Esophagus mucosa (tissue), 1 donor: ENCODE measurements around the gene AKR1E2. TPM values are rescaled to one million over a fixed set of nuclear protein-coding genes. Genes with fewer than 3 reads are reported as not detected.

Experiments
- ATAC-seq: fragments of 200-7000 bp; cut with Tn5 transposase; one replicate; pipeline ENCODE4 v1.9.1; 2020
- total RNA-seq: library from RNA; stranded (reverse); gene quantifications from one replicate; pipeline ENCODE4 v1.2.4, GENCODE V29; 2023
- donor health status: DM: yes; HTN: yes; CAD: no.

AKR1E2 gene
- 1.3 TPM for total RNA-seq

DNA sequence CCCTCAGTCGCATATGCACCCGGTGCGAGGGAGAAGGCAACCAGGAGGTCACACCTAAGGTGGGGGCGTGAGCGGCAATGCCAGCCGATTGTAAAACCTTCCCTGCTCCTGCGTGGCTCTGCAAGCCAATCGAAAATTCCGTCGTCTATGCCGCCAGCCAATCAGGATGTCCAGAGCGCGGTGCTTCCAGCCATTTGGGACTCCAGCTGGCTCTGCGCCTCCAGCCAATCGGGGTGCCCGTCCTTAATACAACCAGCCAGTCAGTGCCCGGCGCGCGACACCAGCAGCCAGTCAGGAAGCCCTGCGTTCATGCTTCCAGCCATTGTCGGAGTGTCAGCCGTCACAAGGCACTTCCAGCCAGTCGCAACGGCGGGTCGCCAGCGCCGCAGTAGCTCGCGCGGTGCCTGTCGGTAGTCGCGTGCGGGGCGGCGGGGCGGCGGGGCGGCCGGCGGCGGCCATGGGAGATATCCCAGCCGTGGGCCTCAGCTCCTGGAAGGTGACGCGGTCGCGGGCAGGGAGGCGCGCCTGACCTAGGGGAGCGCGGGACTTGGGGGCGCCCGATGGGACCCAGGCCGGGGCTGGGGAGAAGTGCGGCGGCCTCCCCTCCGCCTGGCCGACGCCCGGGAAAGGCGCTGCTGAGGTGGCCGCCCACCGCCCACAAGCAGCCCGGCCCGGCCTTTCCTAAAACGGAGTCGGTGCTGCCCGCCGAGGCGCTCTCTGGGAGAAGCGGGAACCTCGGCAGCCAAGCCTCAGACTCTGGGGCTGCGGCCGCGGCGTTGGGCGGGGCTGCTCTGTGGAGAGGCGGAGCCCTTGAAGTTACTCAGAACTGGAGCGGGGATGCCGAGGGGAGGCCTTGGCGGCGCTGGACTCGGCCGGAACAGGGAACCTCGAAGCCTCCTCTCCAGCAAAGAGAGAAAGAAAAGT is at the start of gene AKR1E2:
Gene AKR1E2, plus strand, starts transcription at position 340 of the 924 bp plus-strand sequence. Its CDS starts 118 bp downstream, at position 458.
- ATAC-seq, result peak; percentile 87

DNA sequence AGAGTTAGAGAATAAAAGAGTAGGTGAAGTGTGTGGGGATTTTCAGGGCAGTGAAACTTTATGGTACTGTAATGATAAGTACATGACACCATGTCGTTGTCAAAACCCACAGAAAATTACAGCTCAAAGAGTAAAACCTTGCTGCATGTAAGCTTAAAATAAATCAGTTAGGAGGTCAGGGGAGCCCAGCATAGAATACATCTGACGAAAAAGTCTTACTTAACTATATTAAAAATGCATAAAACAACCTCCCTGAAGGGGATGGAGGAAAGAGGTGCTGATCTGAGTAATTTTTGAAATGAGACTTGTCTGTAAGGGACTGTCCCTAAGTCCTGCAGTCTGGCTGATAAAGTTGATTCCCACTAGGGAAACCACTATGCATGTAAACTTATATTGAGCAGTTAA is 49.8 kb upstream of the AKR1E2 start:
- no peak for ATAC-seq

DNA sequence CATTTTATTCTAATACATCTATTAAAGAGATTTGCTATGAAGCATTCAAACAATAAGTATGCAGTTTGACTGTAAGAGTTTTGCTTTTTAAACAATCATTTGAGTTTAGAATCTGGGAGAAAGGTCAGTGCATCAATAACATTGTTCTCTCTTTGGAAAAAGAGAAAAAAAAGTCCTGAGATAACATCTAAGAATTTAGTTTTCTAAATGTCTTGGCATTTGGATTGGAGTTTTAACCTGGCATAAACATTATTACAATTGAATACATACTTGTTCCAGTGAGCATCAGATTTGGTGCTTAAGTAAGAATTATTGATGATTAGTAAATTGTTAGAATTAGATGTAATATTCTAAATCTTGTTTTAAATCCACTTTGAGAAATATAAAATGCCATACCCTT is 47.2 kb upstream of the AKR1E2 start:
- ATAC-seq, result no peak

DNA sequence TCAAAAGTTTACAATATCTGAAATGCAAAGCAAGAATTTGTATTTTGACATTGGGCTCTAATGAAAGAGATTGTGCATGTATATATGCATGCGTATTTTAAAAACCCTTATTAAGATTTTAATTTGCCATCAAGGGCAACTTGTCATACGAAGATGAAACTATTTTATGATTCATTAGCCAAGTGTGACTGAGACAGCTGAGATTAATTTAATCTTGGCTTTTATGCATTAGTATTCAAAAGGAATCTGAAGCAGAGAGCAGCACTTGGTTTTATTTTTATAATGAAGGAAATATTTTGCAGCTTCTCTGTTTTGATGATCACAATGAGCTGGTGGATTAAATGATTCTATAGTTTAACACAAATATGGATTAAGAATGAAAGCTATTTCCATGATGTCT is 45.9 kb upstream of the AKR1E2 start:
- no peak for ATAC-seq

DNA sequence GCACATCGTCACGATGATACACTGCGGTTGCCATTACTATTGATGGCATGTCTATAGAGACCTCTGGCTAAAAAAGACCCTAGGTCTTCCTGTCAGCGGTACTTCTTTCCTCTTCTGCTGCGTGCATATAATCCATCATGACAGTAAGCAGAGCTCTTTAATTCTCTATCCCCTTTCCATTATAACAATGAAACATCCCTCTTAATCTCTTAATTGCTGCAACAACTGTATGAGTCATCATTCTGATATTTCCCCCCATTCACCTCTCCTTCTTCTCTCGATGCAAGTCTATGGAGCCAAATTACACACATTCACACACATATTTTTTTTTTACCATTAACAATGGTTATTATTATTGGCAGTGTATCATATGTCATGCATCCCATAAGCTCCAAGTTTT is 45.2 kb upstream of the AKR1E2 start:
- peak; percentile 41 for ATAC-seq

DNA sequence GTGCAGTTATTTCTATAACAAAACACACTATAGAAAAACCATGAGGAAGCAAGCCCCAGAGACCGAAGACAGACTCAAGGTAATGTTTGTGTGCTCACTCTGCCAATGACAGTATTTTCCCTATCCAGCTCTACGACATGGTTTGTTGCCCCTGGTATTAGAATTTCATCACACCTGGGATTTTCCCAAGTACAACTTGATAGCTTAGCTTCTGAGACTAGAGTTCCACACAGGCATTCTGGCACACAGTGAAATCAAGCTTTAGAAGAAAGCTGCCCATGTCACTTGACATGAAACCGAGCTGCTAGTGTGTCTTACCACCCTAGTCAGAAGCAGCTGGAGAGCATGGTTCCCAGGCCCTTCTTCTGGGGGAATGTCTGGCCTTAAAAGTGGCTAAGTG is 44.1 kb upstream of the AKR1E2 start:
- ATAC-seq, result no peak

DNA sequence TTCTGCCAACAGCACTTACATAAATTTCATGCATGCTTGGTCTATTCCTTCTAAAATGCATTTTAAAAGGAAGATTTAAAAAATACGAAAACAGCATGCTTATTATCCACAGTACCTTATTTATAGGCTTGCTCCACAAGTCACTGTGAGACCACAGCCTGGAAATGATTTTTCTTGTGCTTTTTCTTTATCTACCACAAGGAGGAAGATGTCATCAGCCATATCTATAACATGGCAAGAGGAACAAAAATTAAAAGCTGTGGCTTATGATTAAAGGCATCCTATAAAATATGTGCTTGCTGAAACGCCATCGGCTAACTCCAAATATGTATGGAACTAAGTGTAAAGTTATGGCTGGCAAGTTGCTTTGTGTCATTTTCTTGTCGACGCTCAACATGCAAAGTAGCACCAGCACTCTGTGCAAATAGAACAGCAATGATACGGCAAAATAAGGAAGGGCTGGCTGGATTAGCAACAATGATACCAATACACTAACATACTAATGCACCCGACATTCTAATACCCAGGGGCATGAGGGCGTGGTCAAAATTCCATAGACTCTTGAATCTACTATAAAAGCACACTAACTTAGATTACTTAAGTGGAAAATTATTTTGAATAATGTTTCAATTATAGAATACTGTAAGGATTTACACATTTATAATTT is 41.2 kb upstream of the AKR1E2 start:
- ATAC-seq, result no peak

DNA sequence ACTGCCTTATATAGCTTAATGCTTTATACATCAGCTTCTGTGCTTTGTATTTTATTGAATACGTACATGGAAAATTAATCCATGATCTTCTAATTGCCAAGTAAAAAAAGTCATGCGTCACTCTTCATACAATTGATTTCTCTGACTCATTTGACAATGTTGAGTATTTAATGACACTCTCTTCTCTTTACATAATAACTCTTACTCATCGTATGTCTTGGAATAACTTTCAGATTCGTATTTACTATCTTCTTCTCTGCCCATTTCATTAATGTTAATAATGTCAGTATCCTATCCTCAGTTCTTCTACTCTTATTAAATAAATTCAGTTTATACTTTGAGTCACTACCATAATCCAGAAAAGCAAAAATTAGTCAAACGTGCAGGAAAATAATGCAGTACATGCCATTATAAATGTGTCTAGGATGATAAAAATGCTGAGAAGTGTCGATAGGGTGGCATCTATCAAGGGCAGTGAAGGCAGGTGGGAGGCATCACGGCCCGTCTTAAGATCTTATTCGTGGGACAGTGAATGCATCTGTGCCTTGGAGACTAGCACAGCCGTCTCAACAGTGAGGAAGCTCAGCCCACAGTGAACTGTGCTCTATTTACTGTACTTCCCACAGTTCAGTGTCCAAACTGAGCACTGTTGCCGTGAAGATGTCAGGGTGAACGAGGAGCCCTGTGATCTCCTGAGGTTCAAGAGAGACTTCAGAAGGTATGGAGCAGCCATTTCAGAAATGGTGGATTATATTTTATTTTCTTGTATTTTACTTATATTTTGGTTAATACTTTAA is 39.8 kb upstream of the AKR1E2 start:
- ATAC-seq, result peak; percentile 50

DNA sequence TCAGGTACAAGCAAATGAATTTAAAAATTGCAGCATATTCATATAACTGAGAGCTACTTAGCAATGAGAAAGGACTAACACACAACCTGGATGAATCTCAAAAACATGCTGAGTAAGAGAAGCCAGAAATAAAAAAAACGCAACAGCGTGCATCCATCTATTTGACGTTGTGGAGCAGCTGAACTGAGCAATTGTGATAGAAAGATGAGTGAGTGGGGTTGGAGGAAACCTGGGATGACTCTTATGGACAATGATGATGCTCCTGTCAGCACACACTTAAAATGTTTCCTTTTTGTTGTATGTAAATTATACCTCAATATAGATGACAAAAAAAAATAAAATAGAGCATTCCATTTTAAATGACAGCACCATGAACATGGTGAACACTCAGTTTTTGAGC is 36.0 kb upstream of the AKR1E2 start:
- ATAC-seq, result no peak

DNA sequence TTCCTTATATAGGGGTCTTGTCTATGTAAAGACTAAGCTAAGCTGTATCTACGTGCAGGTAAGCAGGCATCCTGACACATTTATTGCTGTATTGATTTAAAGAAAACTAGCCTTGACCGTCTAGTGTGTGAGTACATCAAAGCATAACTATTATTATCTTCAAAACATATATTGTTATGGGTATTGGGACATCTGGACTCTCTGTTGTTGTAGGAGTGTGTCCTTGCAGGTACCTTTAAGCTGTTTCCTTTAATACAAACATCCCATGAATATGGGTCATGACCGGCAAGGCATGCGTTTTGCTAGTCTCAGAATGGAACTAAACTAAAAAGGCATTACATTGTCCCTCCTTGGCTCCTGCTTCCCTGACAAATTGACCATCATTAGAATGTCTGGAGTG is 35.1 kb upstream of the AKR1E2 start:
- ATAC-seq, result no peak

DNA sequence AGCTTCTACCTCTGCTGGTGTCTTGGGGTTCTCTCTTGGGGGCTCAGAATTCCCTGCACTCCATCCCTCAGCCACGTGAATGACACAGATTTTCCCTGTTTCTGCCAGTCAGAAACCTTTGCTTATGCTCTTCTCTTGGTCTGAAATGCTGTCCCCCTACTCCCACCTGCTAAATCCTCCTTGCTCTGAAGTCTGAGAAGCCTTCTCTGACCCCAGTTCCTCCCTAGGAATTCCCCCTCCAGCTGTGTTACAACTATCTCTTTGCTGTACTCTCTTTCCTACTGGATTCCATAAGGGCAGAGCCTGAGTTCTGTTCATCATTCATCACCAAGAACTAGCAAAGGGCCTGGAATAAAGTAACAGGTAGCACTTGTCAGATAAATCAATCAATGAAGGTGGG is 33.6 kb upstream of the AKR1E2 start:
- no peak for ATAC-seq

DNA sequence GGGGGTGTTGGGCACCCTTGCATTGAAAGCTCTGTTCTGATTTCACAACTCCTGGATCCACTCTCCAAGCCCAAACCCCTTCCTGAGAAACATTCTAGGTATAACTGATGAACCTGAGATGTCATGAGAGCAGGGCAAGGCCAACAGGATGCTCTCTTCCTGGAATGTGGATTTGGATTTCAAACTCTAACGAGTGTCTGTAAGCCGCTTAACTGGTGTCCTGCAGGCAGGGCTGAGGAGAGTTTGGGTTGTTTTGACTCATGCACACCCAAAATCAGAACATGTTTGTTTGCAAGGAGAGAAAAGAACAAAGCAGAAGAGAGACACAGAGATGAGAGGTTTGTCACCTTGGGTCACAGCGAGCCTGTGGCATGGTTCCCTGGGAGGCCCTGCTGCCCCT is 24.6 kb upstream of the AKR1E2 start:
- ATAC-seq, result no peak

DNA sequence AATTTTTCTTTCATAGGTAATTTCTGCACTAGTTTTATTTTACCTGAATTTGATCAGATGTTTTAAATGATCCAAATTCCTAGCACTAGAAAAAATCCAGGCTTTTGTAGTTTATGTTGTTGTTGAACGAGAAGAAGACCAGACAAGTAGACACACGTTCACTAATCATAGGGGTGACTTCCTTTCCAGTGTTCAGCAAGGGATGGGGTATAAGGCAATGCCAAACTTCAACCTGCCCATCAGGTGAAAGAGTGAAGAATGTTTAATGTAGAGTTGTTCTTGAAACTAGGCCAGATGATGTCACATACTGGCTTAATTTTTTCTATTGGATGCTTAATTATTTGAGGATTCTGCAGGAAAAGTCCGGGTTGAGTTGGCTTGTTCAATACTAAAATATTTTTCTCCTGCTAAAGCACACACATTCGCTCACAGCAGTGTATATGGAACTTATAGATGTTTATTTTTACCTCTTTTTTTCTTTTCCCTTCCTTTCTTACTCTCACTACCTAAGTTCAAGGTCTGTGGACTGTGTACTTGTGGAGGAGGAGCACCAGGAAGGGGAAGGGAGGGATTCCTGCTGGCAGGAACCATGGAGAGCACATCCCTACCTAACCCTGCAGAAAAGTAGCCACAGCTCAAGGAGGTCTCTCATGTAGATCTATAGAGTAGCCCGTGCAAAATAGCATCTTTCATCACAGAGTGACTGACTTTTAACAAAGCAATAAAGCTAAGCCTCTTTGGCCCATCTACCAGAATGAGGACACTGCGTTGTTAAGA is 23.1 kb upstream of the AKR1E2 start:
- peak; percentile 41 for ATAC-seq

DNA sequence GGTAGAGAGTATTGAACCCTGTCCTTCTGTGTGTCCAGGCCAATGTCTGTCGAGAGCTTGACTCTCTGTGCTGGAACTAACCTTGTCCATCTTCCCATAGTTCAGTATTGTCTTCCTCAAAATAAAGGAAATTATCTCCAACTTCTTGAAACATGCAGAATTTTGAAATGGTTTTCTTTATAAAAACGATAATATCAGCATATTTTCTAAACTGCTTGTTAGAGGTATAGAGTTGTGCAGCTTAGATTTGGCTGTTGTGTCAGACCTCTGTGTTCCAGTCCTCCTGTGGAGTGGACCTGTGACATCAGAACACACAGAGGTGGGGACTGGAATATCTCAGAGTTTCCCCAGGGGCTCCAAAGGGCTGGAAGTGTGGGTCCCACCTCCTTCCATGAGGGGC is 22.2 kb upstream of the AKR1E2 start:
- no peak for ATAC-seq

DNA sequence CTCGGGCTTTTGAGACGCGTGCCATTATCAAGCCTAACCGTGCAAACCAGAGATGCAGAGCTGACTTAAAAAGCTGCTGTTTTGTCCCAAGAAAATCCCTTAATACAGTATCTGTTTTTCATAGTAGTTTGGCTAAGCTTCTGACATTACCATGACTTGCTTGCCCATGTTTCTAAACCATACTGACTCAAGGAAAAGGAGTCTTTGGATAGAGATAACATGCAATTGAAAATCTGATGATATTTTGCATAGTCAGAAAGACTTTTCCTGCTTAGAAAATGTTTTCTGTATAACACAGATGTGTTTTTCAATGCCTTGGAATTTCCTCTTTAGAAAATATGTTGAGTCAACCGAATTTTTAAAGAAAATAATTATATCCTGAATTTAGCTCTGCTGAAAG is 21.5 kb upstream of the AKR1E2 start:
- no peak for ATAC-seq

DNA sequence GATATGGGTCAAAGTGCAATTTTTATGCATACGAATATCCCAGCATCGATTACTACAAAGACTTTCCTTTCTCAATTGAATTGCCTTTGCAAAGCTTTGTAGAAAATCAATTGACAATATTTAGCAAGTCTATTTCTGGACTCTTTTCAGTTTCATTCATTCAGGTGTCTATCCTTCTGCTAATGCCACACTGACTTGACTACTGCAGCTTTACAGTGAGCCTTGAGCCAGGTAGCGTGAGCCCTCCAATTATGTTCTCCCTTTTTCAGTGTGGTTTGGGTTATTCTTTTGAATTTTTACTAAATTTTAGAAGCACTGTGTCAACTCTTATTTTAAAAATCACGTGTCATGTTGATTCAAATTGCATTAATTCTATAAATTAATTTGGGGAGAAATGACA is 19.5 kb upstream of the AKR1E2 start:
- no peak for ATAC-seq

DNA sequence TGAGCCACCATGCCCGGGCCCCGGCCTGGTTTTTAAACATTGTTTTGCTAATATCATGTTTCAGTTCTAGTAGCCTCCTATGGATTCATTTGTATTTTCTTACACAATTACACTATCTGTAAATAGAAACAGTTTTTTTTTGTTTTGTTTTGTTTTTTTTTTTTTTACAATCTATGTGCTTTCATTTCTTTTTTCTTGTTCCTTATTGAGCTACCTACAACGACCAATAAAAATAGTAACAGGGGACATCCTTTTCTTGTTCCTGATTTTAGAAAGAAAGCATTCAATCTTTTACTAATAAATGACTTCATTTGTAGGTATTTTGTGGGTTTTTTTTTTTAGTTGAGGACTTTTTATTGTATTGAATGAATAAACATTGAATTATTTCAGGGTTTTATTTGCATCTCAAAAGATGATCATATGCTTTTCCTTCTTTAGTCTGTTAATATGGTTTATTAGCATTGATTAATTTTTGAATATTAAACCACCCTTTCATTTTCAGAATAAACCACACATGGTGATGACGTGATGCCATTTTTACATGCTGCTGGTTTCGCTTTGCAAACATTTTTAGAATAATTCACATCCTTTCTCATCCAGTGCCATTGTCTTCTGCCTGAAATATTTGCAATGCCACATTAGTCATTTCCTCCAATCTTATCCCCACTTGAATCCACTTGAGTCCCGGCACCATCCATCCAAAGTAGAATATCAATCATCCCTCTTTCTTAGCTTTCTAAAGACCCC is 18.1 kb upstream of the AKR1E2 start:
- ATAC-seq, result no peak

DNA sequence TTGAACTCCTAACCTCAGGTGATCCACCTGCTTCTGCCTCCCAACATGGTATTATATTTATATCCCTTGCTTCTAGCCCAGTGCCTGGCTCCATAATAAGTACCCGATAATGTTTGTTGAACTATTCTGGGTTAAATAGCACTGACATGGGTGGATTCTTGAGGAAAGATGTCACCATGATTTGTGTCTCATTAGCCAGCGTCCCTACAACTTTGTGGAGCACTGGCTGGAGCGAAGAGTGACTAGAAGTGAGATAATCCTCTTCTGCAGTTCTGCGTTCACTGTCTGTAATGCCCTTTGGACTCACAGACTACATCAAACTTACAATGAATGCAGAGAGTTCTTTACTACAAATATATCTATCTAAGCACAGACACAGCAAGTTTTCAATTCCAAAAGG is 16.9 kb upstream of the AKR1E2 start:
- no peak for ATAC-seq

DNA sequence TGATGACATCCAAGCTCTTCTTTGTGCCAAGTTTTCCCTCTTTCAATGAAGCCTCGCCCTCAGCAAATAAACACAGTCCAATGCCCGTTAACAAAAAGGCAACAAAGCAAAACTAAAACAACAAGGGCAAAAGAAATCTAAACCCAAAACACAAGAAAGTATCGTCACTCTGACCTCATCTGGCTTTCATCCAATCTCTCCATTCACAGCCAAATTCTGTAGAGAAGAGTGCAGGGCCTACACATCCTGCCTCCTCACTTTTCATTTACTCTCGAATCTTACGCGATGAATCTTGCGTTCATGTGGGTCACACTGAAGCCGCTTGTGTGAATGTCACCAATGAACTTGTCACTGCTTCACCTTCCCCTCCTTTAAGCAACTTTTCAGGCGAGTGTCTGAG is 15.9 kb upstream of the AKR1E2 start:
- no peak for ATAC-seq

DNA sequence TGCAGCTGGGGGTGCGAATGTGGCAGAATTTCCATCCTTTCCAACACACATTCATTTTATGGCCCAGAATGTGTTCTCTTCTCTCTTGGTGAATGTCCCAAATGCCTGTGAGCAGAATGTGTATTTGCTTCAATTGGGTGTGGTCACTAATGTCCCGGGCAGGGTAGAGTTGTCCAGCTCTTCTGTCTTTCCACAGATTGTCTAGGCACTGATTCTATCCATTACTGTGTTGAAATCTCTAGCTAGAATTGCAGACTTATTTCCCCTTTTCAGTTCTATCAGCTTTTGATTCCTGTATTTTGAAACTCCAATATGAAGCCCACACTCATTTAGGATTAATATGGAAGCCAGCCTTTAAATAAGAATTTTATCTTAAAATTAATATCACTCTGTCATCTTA is 14.0 kb upstream of the AKR1E2 start:
- ATAC-seq, result no peak

DNA sequence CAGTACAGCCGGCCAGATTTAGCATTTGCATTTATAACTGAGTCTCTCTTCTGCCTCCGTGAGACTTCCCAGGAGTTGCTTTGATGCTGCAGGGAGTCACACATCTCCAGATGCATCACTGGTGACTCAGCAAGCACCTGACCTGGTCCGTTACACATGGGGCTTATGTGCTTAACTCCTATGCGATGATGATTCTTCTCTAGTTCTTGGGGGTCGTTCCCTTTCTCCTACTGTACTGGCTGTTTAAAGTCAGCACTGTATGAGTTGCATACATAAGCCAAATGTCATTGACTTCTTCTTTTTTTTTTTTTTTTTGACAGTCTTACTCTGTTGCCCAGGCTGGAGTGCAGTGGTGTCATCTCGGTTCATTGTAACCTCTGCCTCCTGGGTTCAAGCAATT is 13.0 kb upstream of the AKR1E2 start:
- peak; percentile 77 for ATAC-seq

DNA sequence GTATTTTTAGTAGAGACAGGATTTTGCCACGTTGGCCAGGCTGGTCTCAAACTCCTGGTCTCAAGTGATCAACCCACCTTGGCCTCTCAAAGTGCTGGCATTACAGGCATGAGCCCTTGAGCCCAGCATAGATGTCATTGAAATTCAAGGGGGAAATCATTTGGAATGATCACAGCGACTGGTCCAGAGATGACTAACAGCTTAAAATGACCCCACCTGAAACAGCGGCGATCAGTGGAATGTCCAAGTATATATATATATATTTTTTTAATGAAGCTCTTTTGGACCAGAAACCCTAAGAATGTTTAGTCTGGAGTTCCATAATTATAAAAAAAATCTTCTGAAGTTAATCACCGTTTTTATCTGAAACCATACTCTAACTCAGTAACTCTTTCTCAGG is 12.5 kb upstream of the AKR1E2 start:
- no peak for ATAC-seq
